IPS DF 4.7 (cell line): ENCODE data around the gene KRT6A.
A peak's percentile ranks its signal among the peaks of the same experiment; 100 is the strongest.
"Not testable (repeated sequence)": the region's sequence is repeated elsewhere in the genome, so short reads cannot be mapped to it uniquely, and the experiment has no call there.

Source experiments
- DNase-seq: peaks from one replicate; pipeline ENCODE4 v3.0.0-alpha.2; 2013; ENCODE audit warnings: low spot score; ENCODE audit errors: extremely low read depth

Gene KRT6A

DNA sequence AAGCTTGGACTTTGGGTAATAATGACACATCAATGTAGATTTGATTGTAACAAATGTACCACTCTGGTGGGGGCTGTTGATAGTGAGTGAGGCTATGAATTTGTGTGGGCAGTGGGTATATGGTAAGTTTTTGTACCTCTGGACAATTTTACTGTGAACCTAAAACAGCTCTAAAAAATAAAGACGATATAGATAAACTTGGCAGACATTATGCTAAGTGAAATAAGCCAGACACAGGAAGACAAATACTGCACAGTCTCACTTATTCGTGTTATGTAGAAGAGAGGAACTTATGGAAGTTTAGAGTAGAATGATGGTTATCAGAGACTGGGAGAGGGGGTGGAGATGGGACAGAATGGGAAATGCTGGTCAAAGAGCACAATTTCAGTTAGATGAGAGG is 28.2 kb downstream of the KRT6A start:
- DNase-seq, result no peak

DNA sequence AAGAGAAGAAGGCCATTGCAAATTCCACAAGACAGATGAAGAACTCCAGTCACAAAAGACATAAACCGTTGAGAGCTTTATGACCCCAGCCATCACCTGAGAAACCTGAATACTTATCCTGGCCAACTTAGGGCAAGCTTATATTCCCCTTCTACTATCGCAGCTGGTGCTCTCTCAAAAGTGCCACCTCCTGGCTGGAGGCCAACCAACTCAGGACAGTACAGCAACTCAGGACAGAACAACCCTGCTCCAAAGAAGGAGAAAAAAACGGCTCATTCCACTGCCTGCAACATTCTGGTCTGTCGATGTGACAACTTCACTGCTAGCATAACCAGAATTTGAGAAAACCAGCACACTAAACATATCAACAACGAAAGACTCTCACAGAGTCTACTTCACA is 31.4 kb downstream of the KRT6A start:
- no peak for DNase-seq

DNA sequence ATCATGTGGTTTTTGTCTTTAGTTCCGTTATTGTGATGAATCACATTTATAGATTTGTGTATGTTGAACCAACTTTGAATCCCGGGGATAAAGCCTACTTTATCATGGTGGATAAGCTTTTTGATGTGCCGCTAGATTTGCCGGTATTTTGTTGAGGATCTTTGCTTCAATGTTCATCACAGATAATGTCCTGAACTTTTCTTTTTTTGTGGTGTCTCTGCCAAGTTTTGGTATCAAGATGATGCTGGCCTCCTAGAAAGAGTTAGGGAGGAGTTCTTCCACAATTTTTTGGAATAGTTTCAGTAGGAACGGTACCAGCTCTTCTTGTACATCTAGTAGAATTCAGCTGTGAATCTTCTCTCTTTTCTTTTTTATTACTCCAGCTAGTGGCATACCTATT is 34.2 kb downstream of the KRT6A start:
- no peak for DNase-seq

DNA sequence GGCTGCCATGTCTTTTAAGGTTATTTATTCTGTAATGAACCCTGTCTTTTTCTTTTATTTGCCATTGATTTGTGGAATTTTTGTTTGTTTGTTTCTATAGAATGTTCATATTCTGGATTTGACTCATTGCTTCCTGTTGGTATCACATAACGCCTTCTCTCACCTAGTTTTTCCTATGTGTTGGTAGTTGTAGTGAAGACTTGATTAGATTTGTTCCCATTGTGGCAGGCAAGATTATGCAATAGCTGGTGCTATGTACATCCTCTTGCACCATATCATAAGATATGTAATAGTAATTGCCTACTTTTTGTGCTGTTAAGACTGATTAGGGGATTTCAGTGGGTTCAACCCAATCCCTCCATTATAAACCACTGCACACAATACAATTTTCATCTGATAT is 37.2 kb downstream of the KRT6A start:
- no peak for DNase-seq

DNA sequence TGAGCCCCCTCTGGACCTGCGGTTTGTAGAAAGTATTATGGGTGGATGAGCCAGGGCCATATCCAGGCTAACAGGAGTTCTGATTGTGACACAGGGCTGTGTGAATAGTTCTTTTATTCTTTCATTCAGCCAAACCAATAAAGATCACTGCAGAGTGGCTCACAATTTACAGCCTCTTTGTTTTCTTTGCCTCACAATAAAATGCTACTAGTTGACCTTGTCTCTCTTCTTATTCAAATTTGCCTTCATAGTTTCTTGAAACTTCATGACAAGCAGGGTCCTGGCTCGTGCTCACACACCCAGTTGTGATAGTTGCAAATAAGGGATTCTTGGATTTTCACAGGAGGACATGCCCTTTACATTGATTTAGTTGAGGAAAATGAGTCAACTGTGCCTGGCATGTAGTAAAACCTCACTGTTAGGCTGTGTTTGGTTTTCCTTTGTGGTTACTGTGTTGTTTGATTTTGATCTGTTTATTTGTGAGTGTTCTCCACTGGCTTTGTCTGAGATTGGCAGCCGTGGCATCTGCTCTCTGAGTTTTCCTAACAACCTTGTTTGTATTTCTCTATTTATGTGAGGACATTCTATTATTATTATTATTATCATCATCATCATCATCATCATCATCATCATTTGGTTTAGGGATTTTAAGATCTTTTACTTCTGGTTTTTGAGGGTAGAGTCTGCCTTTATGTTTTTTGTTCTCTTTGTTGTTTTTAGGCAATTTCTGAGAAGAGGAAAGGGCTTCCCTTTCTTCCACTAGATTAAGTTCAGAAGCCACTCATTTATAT is 38.5 kb downstream of the KRT6A start:
- no peak for DNase-seq

DNA sequence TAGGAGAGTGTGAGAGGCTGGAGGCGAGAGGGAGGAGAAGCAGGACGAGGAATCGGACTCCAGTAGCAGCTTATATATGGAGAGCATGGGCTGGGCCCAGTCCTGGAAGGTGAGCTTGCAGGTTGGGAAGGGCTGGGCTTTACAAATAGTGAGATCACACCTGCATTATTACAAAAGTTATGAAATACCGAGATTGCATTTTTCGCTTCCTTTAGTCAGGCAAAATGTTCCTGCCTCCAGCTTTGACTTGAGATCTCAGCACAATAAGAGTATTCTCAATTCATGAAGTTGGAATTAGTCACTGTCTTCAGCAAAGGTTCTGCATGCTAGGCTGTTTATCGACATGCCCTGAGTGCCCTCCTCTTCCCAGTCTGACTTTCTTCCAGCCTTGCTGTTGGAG is 41.0 kb downstream of the KRT6A start, which contains the start of gene KRT6B:
TSS of gene KRT6B (minus strand) at position 46 of the 400 bp plus-strand sequence. CDS start 68 bp downstream, outside the sequence.
- no peak for DNase-seq

DNA sequence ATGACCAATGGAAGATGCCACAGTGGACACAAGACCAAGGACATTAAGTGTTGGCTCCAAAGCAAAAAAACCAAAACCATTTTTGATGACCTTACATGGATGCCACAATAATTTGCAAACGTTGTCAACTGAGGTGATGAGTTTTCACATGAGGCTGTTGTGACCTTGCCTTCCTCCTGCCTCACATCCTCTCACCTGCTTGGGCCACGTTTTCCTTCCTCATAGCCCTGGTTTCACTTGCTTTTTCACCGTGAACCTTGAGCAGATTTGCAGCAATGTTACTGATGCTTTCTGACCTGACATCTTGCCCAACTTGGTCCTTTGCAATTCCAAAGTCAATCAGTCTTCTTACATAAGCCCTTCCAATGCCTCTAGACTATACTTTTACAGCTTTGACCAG is 44.8 kb downstream of the KRT6A start:
- DNase-seq, result no peak

DNA sequence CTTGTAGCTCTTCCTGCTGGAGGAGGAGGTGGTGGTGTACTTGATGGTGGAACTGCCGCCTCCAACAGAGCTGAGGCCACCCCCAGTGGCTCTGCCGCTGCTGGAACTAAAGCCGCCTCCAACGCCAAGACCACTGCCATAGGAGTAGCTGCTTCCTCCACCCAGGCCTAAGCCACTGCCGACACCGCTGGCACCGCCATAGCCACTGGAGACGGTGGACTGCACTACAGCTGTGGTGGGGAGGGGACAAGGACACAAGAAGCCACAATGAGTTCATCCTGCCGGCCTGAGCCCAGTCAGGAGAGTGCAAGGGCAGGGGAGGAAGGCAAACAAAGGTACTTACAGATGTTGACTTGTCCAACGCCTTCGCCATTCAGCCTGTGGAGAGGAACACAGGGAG is 45.9 kb downstream of the KRT6A start:
- not testable (repeated sequence) for DNase-seq

DNA sequence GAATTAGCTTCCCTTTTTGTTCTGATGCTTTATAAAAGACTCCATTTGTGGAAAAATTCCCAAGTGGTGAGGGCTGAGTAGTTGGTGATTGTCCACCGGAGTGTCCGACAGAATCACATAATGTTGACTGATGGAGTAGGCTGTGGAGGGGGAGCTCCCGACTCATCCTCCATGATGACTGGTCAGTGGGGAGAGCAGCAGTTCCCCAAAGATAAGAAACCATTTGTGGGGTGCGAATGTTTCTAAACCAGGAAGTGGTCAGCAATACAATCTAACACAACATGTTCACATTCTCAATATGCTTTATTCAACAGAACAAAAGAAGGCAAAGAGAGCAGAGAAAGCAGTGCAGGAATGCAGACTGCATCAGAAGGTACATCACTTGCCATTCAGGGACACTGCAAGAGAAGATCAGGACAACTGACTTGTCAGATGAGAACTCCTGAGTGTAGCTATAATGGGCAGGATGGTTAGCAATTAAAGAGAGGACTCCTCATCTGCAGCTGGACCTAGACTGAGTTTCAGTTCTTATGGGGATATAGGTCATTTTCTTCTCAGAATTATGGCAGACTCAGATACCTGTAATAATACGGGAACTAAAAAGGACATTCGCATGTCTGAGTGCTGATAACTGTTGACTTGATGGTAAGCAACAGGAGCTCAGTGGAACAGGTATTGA is 46.6 kb downstream of the KRT6A start:
- no peak for DNase-seq

DNA sequence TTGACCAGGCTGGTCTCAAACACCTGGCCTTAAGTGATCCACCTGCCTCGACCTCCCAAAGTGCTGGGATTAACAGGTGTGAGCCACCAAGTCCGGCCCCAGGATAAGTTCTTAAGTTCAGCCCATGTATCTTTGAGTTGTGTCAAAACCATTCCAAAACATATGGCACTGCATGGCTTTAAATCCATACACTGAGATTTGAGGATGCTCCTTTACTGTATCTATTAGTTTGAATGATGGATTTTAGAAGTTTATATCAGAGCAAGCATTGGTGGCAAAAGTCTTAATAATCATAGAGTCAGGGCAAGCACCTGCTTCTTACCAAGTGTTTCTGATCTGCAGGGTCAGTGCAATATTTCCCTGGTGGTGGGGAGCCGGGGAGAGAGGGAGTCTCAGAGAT is 47.2 kb downstream of the KRT6A start:
- DNase-seq, result no peak

DNA sequence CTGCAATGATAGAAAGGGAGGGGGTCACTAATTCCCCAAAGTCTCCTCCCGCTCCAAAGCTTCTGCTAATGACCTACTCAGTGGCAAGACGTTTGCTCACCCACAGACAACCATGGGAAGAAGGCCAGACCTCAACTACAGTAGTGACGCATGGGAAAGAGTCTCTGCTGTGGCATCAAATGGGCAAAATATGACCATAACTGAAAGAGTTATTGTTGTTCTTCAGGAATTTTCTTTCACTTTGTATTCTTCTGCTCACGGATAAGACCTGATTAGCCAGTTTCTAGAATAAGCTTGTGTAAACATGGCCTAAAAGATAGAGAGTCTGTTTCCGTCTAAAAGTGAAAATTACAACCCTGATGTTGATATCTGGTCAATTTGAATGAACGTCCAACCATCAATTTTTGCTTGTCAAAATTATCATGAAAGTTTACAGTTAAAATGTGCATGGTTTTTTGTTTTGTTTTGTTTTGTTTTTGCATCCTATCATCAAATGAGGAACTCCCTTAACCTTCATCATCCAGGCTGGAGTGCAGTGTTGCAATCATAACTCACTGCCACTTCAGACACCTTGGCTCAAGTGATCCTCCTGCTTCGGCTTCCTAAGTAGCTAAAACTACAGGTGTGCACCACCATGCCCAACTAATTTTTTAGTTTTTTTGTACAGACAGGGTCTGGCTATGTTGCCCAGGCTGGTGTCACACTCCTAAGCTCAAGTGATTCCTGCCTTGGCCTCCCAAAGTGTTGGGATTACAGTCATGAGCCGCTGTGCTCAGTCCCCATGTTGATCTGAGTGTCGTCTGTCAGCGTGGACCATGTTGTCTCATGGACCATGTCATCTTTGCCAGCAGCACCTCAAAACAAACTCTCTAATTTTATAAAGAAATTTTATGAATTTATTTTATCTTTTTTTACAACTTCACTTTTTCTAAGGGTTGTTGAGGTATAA is 48.1 kb downstream of the KRT6A start:
- no peak for DNase-seq

DNA sequence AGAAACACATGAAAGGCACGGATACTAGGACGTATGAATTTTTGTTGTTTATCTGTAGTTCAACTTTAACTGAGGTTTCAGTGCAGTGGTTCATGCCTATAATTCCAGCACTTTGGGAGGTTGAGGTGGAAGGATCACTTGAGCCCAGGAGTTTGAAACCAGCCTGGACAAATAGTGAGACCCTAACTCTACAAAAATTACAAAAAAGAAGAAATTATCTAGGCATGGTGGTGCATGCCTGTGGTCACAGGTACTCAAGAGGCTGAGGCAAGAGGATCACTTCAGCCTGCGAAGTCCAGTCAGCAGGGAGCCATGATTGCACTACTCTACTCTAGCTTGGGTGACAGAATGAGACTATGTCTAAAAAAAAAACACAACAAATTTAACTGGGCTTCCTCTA is 49.1 kb downstream of the KRT6A start:
- DNase-seq, result no peak

DNA sequence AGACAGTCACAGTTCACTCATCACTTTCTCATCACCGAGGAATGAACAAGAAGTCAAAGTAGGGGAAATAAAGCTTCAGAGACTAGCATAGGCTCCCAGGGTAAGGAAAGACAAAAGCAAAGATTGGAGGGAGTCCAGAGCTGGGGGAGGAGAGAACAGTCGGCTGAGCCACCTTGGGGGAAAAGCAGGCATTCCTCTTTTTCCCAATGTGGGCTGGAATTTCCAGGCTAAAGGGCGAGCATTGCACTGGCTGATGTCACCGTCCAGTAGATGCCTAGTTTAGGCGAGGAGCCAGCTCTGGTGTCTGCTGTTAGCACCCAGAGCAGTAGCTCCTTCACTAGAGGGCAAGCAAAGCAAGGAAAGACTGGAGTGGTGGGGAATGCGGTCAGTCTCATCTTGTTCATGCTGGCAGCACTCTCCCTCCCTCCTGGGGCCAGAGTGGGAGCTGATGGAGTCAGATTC is 50.4 kb downstream of the KRT6A start:
- peak; percentile 33 for DNase-seq

DNA sequence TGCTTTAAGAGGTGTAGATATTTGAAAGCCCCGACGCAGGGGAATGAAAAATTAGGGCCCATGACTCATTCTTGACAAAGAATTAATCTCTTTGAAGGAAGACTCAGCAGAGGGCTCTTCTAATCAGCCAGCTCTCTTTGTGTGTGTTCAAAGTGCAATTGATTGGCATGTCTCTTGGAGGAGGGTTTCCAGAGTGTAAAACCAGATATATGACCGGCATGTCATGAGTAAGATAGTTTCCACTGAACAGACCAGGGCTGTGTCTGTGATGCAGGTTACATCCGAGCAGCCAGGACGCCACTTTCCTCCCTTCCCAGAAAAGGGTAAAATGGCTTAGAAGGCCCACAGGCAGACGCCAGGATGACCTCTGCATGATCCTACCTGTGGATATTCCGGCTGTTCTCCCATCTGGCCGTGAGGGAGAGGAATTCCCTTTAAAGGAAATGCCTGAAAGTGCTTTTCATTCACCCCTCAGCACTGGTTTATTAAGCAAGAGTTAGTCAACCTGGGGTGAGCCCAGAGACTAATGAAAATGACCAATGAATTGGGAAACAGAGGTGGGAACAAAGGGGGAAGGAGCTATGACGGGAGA is 51.6 kb downstream of the KRT6A start:
- DNase-seq, result no peak

DNA sequence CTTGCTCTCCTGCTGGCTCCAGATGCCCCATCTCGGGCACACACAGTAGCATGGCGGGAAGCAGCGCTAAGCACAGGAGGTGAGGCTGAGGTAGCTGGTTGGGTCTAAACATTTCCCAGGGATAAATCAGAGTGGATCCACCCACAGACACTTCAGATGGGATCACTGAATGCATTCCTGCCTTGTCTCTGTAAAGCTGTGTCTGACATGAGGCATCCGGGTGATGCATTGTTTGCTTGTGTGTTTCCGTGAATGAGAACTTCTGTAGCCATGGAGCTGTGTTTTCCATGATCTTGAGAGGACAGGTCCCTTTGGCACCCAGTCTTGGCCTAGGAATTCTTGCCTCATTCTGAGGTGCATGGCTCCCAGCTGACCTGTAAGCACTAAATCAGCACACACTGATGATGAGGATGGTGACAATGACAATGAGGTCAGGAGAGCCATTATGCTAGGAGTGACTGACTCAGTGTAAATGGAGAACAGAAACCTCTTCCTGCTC is 52.2 kb downstream of the KRT6A start:
- DNase-seq, result no peak

DNA sequence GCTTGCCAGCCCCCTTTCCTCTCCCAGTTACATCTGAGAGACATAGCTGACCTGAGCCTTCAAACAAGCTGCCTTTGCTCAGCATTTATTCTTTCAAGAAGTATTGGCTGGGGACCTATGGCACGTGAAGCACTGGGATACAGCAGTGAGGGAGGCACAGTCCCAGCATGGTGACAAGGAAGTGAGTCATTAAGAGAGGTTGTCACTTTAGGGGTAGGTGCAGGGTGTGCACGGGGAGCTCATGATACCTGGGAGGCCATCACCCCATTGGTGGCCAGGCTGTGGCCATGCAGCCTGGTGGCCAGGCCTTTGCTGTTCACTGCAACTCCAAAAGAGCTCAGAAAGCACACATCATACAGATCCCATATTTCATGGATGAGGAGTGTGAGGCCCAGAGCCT is 53.2 kb downstream of the KRT6A start:
- no peak for DNase-seq

DNA sequence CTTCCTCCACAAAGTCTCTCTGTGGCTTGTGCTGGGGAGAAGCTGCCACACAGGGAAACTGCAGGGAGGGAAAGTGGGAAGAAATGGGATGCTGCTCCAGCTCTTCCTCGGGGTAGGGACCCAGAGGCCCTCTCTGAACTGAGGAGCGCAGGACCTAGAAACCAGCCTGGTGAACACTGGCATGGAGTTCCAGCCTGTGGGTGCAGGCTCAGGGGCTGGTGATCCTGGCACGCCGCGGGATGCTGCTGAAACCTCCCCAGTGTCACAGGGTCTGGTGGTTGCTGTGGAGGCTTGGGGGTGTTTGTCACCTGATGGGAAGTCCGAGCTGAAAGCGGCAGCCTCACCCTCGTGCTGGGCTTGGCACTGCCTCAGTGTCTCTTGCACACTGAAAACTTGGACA is 53.6 kb downstream of the KRT6A start:
- DNase-seq, result no peak

DNA sequence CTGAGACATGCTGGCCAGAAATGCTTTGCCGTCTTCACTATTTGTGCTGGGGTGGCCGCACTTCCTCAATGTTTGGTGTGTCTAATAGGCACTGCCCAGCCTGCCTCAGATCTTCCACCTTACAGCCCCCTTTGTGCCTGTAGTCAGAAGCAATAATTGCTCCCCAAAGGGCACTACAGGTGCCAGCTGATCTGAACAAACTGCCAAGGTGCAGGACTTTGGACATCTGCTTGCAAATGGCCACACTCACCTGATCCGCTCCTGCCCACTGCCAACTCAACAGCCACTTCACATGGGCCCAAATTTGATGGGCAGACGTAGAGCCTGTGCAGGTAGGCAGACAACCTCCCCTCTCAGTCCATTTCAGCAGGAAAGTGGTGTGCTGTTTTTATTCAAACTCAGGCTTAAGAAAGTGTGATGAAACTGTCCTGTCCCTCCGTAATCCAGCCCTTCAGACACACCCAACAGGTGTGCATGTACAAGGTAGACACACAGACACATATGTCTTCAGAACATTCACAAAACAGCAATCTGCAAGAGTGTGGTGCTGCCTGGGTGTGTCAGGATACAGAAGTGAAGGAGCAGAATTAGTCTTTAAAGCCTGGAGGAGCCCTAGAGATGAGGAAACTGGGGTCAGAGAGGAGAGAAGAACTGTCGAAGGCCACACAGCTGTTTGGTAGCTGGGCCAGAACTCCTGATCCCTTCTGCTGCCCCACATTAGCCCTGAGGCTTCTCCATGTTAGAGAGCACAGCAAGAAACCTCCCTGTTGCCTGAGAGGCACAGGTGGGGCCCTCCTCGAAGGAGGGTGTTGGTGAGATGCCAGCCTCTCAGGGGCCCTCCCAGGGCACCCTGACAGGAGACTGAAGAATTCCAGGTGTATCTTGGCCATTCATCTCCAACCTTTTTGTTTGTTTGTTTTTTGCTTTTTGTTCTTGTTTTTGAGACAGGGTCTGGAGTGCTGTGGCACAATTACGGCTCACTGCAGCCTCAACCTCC is 54.5 kb downstream of the KRT6A start:
- DNase-seq, result no peak

DNA sequence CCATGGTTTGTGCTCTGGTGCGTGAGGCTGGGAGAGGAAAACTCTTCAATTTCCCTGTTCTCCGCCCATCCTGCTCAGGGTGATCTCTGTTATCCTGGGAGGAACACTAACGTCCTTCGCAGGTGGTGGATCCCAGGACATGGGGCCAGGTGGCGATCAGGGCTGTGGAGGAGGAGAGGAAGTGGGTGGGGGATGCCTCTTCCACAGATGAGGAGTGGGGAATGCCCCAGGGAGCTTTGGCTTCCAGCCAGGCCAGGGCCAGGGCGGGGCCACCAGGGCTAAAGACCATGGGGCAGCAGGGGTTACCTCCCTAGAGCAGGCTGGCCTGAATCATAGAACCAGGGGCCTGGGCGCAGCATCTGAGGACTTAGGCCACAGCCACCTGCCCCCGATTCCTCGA is 55.5 kb downstream of the KRT6A start:
- DNase-seq, result no peak
